Activated T-helper 1 cell treated with Interleukin-2 at 50 U/mL for 16 hours (primary cell): Measurements from ENCODE around the gene GPR180.
A peak's percentile ranks its signal among the peaks of the same experiment; 100 is the strongest.

Experiments
- DNase-seq: peaks from one replicate; pipeline ENCODE4 v3.0.0-alpha.2; 2020; ENCODE audit warnings: low read depth

GPR180 gene

DNA sequence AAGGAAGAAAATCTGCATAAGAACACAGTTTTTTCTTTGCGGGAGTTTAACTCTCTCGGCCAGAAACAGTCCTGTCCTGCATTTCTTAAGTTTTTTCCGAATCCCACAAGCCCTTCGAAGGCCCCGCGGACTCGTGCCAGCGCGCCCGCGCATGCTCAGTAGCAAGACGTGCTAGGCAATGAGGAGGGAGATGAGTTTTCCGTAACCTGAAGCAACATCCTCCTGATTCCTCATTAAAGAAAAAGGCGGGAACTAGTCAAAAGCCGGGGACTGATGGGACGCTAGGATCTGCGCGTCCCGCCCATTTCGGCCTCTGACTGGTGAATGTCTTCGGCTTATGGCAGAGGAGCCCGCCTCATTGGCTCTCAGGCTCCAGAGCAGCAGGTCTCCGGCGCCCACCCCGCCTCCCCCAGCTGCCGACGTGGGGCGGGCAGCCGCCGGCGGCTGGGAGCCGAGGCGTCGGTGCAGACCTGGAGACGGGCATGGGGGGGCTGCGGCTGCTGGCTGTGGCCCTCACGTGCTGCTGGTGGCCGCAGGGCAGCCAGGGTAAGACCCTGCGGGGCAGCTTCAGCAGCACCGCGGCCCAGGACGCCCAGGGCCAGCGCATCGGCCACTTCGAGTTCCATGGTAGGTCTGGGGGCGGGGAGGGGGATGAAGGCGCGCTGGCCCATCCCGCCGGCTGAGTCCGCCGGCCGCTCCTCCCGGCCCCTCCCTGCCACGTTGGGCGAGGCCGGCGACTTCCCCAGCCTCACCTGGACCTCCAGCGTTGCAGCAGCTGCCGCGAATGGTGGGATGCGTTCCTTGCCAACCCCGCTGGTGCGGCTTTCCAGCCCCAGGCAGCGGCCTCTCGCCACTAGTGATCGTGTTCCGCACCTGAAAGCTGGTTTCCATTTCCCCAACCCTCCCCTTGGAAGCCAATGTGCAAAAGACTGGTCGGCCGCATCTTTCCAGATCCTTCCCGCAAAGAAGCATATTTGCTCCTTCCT, at the start of gene GPR180:
Gene GPR180 (plus strand): TSS at position 412 of the 986 bp plus-strand sequence. CDS start 71 bp downstream, at position 483.
- DNase-seq = peak; percentile 83

DNA sequence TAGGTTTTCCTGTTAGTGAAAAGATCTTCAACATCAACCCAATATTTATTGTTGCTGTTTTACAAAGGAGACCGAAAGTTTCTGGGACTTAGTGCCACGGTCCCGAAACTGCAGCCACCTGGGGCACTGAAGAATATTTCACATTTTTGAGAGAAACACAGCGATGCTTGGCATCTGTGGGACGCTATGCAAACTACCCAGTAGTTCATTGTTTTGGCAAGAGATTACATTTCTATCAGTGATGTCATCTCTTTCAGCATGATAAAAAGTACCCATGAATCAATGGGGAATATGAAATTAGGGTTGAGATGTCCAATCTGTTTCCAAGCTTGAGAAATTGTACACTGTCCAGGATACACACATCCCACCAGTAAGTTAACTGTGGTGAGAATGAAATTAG, 49.6 kb upstream of the GPR180 start:
- DNase-seq = no peak

DNA sequence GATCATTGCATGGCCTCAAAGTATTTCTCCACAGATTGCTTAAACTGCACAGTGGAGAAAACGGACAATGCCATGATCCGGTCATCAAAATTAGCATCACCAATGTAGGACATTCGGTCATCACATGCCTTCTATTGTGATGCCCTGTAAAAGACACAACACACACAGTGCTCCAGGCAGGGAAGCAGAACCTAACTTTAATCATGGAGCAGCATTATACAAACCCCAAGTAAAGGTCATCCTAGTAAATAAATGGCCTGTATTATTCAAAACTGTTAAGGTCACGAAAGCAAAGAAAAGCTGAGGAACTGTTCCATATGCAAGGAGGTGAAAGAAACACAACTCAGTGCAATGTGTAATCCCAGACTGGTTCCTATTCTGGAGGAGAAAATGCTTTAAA, 47.9 kb upstream of the GPR180 start:
- DNase-seq = no peak

DNA sequence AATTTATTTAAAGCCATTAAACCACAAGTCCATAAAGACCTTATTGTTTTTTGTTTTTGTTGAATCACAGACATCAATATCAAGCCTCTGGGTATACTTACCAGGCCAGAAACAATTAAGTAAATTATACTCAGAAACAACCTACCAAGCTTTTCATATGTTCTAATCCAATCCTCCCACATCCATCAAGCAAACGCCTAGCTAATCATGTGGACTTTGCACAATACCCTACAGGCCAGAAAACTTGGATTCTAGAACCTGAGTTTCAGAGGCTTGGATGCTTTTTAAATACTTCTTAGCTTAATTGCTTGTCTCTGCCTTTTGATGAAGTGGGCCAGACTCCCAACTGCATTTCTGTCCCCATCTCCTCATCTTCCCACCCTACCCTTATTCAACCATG, 45.6 kb upstream of the GPR180 start:
- no peak for DNase-seq

DNA sequence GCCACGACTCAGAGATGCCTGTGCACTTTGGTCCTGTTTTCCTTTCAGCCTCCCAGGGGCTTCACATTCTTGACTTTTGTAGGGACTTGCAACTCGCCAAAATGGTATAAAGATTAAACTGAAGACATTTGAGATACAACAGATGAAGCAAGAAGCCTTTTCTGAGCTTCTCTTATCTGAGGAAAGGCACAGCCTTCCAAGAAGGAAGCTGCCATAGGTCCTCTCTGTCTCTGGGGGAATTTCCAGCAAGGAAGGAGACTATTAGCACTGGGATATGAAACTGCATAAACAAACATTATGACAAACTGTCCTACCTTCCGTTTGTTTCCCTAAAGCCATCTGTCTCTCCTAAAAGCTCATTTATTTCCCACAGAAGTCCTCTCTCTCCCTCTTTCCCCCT, 45.0 kb upstream of the GPR180 start:
- DNase-seq = no peak

DNA sequence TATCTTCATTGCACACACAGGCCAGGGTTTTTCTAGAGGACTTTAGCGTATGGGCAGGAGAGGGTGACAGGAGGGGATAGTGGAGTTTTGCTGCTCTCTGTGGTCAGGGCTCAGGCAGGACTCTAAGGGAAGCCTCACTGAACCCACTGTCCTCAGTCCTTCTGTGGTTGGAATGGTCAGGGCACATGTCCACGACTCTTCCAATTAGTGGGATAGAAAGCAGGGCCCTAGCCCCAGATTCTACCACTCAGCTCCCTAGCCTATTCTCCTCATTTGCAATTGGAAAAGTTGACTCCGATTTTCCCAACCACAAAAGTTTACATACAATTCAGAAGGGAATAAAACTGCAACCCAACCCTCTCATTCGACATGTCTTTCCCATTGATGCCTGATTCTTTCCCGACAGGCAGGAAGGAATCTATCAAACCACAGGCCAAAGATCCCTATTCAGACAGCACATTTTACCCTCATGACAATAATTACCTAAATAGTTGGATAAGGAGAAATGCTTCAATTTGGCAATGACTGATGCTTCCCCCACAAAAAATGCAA, 43.9 kb upstream of the GPR180 start:
- DNase-seq = no peak

DNA sequence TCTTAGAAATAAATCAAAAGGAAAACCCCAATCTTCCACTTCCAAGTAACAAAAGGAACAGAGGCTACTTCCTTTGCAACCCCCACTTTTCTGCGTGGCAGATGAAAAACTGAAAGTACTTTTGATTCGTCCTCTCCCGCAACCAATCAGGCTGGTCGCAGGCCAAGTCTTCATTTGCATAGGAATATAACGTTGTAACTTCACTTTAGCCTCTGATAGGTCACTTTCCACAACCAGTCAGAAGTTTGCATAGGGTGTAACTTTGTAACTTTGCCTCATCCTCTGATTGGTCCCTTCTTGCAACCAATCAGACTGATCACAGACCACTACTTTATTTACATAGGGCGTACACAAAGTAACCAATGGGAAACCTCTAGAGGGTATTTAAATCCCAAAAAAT, 42.9 kb upstream of the GPR180 start:
- no peak for DNase-seq

DNA sequence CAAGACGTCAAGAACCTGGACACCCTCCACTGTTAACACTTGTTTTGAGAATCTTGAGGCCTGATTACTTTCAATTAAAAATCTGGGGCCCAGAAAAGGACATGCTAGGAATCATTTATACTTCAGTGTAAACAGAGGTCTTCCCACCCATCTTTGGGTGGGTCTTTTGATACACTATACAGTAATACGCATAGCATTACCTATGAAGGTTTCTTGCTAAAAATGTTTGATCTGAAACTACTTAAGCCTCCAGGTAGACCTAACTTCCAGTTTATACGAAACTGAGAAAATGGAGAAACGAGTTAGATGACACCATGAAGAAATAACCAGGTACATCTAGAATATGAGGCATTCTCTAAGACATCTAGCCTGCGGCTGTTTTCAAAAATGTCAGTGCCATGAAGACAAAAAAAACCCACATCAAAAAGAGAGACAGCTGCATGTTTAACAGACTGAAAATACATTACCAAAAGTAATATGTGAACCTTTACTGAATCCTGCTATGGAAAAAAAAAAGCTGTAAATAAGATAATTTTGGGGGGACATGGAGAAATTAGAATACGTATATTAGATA, 42.3 kb upstream of the GPR180 start:
- no peak for DNase-seq

DNA sequence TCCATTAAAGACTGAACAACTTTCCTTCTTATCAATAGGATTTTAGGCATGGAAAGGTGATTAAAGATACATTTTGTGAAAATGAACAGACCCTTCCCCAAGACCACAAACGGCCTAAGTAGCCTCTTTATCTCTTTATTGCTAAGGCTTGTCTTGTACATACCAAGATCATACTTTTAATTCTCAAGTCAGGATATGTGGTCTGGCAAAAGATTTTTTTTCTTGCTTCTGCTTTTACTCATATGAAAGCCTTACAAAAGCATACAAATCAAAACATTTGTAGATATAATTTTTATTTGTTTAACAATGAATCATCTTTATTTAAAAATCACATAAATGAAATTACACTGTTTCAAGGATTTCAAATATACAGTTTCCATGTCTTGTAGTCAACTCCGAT, 41.5 kb upstream of the GPR180 start:
- no peak for DNase-seq

DNA sequence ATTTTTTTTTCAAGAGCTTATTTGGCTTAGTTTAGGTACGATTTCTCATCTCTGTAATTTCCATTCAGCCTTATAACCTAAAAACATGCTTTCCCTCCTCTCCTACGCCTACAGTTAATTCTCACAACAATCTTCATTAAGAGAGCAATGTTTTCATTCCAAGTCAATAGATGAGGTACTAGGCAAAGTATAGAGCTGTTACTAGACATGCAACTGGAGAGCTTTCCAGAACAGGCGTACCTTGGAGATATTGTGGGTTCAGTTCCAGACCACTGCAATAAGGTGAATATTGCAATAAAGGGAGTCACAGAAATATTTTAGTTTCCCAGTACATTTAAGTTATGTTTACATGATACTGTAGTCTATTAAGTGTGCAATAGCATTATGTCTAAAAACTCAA, 40.5 kb upstream of the GPR180 start:
- no peak for DNase-seq

DNA sequence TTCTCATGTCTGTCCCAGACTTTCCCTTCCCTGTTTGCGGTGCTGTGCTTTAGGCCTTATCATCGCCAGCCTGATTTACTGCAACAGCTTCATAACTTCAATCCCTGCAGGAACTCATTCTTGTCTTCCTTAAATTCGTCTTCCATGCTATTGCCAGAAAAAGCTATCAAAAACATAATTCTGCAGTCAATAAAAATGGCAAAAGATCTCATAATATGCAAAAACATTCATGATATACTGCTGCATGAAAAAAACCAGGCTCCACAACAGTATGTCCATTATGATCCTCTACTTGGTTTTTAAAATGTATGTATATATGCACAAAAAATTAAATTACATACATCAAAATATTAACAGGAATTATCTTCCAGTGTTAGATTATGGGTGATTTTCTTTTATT, 34.1 kb upstream of the GPR180 start:
- no peak for DNase-seq

DNA sequence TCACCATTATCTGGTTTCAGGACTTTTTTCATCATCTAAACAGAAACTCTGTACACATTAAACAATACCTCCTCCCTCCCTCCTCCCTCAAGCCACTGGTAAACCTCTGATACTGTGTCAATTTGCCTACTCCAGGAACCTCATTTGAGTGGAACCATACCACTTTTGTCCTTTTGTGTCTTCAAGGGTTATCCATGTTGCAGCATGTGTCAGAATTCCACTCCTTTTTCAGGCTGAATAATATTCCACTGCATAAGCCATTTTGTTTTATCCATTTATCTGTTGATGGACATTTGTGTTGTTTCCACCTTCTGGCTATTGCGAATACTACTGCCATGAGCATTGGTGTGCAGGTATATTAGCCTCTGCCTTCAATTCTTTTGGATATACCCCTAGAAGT, 33.2 kb upstream of the GPR180 start:
- DNase-seq = no peak

DNA sequence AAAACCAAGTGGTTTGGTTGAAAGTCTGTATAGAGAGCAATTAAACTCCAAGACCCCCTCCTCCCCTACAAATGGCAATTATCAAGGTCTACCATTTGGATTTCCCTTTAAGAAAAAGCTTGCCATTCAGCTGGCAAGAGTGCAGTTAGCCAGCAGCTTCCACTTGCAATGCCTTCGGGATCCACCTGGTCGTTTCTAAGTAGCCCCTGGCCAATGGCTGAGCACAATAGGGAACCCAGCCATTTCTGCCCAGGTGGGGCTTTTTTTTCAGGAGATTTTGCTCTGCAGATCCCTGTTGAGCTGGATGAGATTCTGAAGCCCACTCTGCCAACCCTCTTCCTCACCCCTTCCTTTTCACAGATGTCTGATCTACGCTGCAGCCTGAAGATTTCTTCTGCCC, 32.0 kb upstream of the GPR180 start:
- DNase-seq = no peak

DNA sequence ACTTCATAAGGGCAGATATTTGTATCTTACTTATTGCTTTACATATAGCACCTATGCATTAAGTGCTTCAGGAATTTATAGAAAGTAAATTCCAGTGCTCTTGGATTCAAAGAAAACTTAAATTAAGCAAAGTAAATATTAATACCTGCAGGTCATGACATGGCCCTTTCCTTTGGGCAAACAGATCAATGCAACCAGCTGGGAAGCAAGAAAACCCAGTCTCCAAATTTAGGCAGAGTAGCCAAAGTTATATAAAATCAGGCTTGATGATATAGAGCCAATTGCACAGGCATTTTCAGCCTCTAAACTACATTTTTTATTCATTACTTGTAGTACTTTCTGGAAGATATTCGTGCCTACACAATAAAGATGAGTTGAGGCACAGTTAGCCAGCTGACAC, 22.6 kb upstream of the GPR180 start:
- no peak for DNase-seq

DNA sequence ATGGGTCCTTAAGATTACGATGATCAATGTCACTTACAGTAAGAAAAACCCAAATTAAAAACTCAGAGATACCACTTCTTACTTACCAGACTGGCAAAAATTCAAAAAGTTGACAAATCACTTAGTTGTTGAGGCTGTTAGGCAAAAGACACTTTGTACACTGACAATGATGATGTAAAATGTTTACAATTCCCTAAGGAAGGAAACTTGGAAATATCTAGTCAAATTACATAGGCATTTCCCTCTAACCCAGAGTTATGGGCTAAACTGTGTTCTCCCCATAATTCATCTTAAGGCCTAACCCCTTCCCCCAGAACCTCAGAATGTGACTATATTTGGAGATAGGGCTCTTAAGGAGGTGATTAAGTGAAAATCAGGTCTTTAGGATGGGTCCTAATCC, 17.7 kb upstream of the GPR180 start:
- no peak for DNase-seq

DNA sequence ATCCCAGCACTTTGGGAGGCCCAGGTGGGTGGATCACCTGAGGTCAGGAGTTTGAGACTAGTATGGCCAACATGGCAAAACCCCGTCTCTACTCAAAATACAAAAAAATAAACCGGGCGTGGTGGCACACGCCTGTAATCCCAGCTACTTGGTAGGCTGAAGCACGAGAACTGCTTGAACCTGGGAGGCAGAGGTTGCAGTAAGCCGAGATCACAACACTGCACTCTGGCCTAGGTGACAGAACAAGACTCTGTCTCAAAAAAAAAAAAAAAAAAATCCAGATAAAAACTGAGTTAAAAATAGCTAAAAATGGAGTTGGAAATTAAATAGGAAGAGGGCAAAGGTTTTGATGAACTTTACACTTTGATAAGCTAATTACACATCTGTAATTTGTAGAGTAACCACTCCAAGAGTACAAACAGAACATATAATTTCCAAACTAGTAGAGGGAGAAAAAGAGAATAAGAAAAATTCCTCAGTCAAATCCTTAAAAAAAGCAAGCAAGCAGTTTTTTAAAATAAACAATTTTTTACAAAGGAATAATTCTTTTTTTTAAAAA, 16.0 kb upstream of the GPR180 start:
- DNase-seq = no peak

DNA sequence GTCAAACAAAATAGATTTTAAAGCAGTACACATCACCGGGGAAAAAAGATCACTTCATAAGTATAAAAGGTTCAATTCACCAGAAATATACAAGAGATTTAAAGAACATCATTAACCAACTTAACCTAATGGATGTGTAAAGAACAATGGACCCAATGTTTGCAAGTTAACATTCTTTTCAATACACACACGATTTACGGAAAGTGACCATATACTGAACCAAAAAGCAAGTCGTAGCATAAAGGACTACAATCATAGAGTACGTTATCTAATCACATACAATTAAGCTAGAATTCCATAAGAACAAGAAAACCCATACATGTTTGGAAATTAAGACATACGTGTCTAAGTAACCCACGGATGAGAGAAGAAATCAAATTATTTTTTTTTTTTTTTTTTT, 15.3 kb upstream of the GPR180 start:
- no peak for DNase-seq

DNA sequence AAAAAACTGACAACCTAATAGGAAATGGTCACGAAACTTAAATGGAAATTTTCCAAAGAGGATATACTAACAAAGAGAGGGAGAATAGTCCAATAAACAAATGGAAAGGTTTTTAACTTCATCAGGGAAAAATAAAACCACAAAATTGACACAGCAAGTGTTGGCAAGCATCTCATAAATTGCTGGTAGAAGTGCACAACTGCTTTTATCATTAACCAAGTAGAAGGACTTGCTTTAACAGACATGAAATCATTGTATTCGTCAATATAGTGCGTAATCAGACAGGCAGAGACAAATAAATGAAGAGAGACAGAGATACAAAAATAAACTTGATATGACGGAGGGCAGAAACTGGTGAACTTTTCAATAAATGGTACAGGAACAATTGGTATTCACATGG, 13.1 kb upstream of the GPR180 start:
- no peak for DNase-seq

DNA sequence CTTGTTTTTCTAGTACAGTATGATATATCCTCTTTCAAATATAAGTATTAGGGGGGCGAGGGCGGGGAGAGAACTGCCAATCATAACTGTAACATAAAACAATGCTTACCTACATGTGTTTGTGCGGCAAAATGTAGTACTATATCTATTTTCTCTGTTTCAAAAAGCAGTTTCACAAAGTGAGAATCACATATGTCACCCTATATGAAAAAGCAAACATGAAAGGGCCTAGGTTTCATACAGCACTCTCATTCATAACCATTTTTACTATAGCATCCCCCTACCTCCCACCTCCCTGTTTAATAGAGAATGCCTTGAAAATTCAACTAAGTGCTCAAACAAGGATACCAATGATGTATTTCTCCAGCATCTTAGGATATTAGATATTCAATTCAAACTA, 10.9 kb upstream of the GPR180 start:
- DNase-seq = no peak

DNA sequence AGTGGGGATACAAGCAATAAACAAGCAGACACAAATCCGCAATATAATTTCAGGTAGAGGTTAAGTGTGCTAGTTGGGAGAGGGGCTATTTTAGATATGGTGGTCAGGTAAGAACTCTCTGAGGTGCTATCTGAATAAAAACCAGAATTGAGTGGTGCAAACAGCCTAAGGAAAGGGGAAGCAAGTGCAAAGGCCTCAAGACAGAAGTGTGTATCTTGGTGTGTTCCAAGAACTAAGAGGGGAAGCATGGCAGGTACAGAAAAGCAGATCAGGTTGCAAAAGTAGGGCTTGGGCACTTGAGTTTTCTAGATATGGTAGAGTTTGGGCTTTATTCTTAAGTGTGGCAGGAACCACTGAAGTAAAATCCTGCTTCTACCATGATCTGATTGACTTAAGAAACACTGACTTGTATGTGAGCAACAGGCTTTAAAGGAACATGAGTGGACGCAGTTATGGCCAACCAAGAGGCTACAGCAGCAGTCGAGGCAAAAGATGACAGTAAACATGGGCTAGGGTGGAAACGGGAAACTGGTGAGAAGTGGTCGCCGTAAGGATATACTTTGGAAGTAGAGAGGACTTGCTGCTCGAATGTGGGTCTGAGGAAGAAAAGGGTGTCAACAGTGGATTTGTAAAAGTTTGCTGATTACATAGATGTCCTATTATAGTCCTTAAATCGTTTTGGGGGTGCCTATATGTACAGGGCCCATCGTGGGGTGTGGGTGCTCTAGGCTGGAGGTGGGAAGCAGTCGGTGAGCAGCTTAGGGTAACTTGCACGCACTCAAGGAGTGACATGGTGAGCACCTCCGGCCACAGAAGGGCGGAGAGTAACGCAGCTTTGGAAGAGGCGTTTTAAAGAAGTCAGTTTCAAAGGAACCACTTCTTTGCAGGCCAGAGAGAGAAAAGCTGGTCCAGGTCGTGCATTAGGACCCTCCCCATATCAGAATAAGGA, 6.4 kb upstream of the GPR180 start:
- DNase-seq = no peak

DNA sequence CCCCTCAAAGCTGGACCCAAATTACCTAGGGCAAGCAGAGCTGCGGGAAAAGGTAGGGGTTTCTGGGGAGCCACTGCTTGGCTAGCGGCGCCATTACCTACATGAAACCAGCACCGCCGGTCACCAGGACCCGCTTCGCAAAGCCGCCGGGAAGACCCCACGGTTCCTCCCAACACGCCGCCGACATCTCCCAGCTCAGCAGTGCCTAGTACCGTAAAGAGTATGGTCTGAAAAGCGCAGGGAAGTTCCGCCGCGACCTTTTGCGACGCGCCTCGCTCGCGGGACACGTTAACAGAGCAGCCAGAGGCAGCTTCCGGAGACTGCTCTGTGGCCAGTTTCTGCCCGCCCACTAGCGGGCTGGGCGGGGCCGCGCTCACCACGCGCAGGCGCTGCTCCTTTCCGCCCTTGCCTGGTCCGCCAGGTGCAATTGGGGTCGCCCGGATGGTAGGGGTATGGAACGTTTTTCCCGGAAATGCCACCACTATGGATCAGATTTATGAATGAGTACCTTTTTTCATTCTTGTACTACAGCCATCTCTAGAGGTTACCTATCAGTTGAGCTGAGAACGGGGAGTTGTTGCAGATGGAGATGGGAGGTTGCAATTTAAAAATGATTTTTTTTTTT, 5.6 kb upstream of the GPR180 start, which contains the start of gene TGDS:
Gene TGDS (minus strand): TSS at position 203 of the 625 bp plus-strand sequence. CDS start 16 bp downstream, at position 187.
- peak; percentile 81 for DNase-seq
